ENCODE measurements around the gene TEDC1. TPM values are rescaled to one million over a fixed set of nuclear protein-coding genes. Genes with fewer than 3 reads are reported as not detected.

Gene TEDC1
- total RNA-seq: 19.1 and 19.5 TPM in 2 replicates

GRCh38 chr14:105490572-105491365, at the start of gene TEDC1:
TEDC1 (plus strand) TSS chr14:105491246; CDS start chr14:105491376, 130 bp downstream.

GRCh38 chr14:105474483-105475268, 16.4 kb upstream of the TEDC1 start, which contains the start of gene CRIP2:
CRIP2 (plus strand) TSS chr14:105474821; CDS start chr14:105474863, 42 bp downstream.

GRCh38 chr14:105486163-105486973, 4.7 kb upstream of the TEDC1 start, which contains the start of gene CRIP1:
CRIP1 (plus strand) TSS chr14:105486886; CDS start chr14:105487260, 374 bp downstream.

GRCh38 chr14:105525861-105526775, 35.1 kb downstream of the TEDC1 start, which contains the start of gene TMEM121:
TMEM121 (plus strand) TSS chr14:105526583; CDS start chr14:105528835, 2,252 bp downstream.

Other genes starting within 250 kb of the TEDC1 start
- 54.7 and 61.1 TPM in 2 replicates for gene BTBD6, start 242.7 kb upstream of the TEDC1 start, total RNA-seq
- gene BRF1, start 190.2 kb upstream of the TEDC1 start, total RNA-seq: 32.7 and 33.5 TPM in 2 replicates
- gene PACS2, start 176.5 kb upstream of the TEDC1 start, total RNA-seq: 33.4 and 36.7 TPM in 2 replicates
- 0.15 TPM in 1 of 2 replicates, not detected in the other for gene TEX22, start 92.7 kb upstream of the TEDC1 start, total RNA-seq
- gene MTA1, start 71.4 kb upstream of the TEDC1 start, total RNA-seq: 36.0 and 37.0 TPM in 2 replicates
- gene CRIP2, start 16.4 kb upstream of the TEDC1 start, total RNA-seq: 151 and 234 TPM in 2 replicates
- gene CRIP1, start 4.4 kb upstream of the TEDC1 start, total RNA-seq: 0.32 and 2.4 TPM in 2 replicates
- gene TMEM121, start 35.3 kb downstream of the TEDC1 start, total RNA-seq: 10.3 and 18.8 TPM in 2 replicates